VCaP (cell line): ENCODE data around the gene CENPV.

Experiments
- H3K27ac ChIP-seq: fragments of 450-650 bp; 2 replicates; pipeline ENCODE4 v1.5.1; 2017
- CTCF ChIP-seq: fragments of 450-650 bp; conservative IDR thresholded peaks from 2 replicates; pipeline ENCODE4 v1.5.1; 2017; ENCODE audit warnings: mild to moderate bottlenecking, moderate library complexity

The CENPV gene

GRCh38 chr17:16352303-16352666 is 984 bp downstream of the CENPV start:
- TF ChIP-seq CTCF, result no peak
- peak overlapping the region; percentile 95 for H3K27ac ChIP-seq

GRCh38 chr17:16351831-16352230 is 1.4 kb downstream of the CENPV start:
- TF ChIP-seq CTCF, result no peak
- H3K27ac ChIP-seq, result peak overlapping the region; percentile 95

GRCh38 chr17:16349431-16349830 is 3.8 kb downstream of the CENPV start:
- TF ChIP-seq CTCF, result no peak

DNA sequence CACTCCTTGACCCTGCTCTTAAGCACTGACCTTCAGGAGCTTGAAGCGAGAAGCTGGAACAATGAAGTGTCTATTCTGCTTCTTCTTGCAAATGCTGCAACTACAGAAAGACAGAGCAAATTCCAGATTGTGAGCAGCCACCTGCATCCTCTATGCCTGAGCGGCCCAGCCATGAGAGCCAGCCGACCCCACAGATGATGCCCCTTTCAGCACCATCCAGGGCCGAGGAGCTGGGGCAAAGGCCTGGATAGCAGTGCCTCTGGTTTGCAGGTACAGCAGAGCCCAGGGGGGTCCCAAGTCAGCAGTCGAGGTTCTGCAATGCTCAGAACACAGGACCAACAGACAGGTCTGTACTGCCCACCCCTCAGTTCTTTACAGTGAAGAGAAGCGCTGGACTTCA is 4.7 kb downstream of the CENPV start:
- no peak for TF ChIP-seq CTCF
- H3K27ac ChIP-seq, result no peak overlapping the region

More at GRCh38 chr17:16349431-16349830, 3.8 kb downstream of the CENPV start:
- no peak overlapping the region; the same call in 1 of the 2 replicates for H3K27ac ChIP-seq

- TF ChIP-seq CTCF, result no peak
Observed at GRCh38 chr17:16346721-16347271, 6.5 kb downstream of the CENPV start.

GRCh38 chr17:16345565-16345964 is 7.7 kb downstream of the CENPV start:
- no peak for TF ChIP-seq CTCF
- no peak overlapping the region for H3K27ac ChIP-seq

More at GRCh38 chr17:16346721-16347271, 6.5 kb downstream of the CENPV start:
- no peak overlapping the region for H3K27ac ChIP-seq

- TF ChIP-seq CTCF, result no peak
- no peak overlapping the region for H3K27ac ChIP-seq
Observed at GRCh38 chr17:16343569-16343968, 9.7 kb downstream of the CENPV start.
